Left renal cortex interstitium (tissue), 4 donors: Measurements from ENCODE around the gene PJA2. TPM values are rescaled to one million over a fixed set of nuclear protein-coding genes. Genes with fewer than 3 reads are reported as not detected.
"Not testable (repeated sequence)": the region's sequence is repeated elsewhere in the genome, so short reads cannot be mapped to it uniquely, and the experiment has no call there.

ENCODE experiments used
- DNase-seq, 4 donors: peaks; one replicate each; pipeline ENCODE4 v3.0.0-alpha.2; 2013; ENCODE audit warnings: low read depth in 4 of 4, low spot score in 2 of 4, missing footprints in 1 of 4
- polyA plus RNA-seq, 4 donors: library from polyadenylated mRNA; unstranded; fragments of 120-200 nt; gene quantifications; one replicate each; pipeline ENCODE4 v1.2.1, GENCODE V29; 2013; ENCODE audit not compliant: insufficient read length in 4 of 4

PJA2 gene
- 100 to 1,000 TPM; 107 to 155 (median 135) TPM for polyA plus RNA-seq

GRCh38 chr5:109409844-109410388 is at the start of gene PJA2:
PJA2 (minus strand) TSS chr5:109409974; CDS start chr5:109383433, 26,541 bp downstream.
- DNase-seq = peak; percentile 98 to 100 (median 98)

GRCh38 chr5:109455598-109456096 is 45.9 kb upstream of the PJA2 start:
- DNase-seq = peak in 1 of 4 donors; percentile 25

GRCh38 chr5:109454731-109455505 is 45.1 kb upstream of the PJA2 start:
- no peak for DNase-seq

GRCh38 chr5:109453251-109453650 is 43.5 kb upstream of the PJA2 start:
- no peak for DNase-seq

- DNase-seq = no peak
Observed at GRCh38 chr5:109452661-109453060, 42.9 kb upstream of the PJA2 start.

GRCh38 chr5:109451146-109451545 is 41.4 kb upstream of the PJA2 start:
- DNase-seq = no peak

- no peak for DNase-seq
Observed at GRCh38 chr5:109450129-109450877, 40.5 kb upstream of the PJA2 start.

GRCh38 chr5:109448838-109449237 is 39.1 kb upstream of the PJA2 start:
- no peak for DNase-seq

- DNase-seq = no peak
Observed at GRCh38 chr5:109439590-109439989, 29.8 kb upstream of the PJA2 start.

- no peak for DNase-seq
Observed at GRCh38 chr5:109426075-109426474, 16.3 kb upstream of the PJA2 start.

GRCh38 chr5:109425521-109425920 is 15.7 kb upstream of the PJA2 start:
- DNase-seq = not testable (repeated sequence)

- DNase-seq = no peak
Observed at GRCh38 chr5:109421956-109422355, 12.2 kb upstream of the PJA2 start.

GRCh38 chr5:109418712-109419352 is 9.1 kb upstream of the PJA2 start:
- no peak for DNase-seq

GRCh38 chr5:109416882-109417281 is 7.1 kb upstream of the PJA2 start:
- no peak for DNase-seq

GRCh38 chr5:109413921-109414461 is 4.2 kb upstream of the PJA2 start:
- DNase-seq = not testable (repeated sequence)

GRCh38 chr5:109413458-109413857 is 3.7 kb upstream of the PJA2 start:
- no peak for DNase-seq

GRCh38 chr5:109412981-109413402 is 3.2 kb upstream of the PJA2 start:
- no peak for DNase-seq

GRCh38 chr5:109411627-109412026 is 1.9 kb upstream of the PJA2 start:
- DNase-seq = no peak

GRCh38 chr5:109411149-109411514 is 1.4 kb upstream of the PJA2 start:
- no peak for DNase-seq

GRCh38 chr5:109410389-109411148 is 795 bp upstream of the PJA2 start:
- DNase-seq = peak in 2 of 4 donors; percentile 29 to 32
